Endothelial cell of umbilical vein (primary cell): ENCODE data around the gene ROBO2. TPM values are rescaled to one million over a fixed set of nuclear protein-coding genes. Genes with fewer than 3 reads are reported as not detected.

Experiments
- BruUV-seq: library from RNA; stranded (reverse); fragments of 400-500 nt; replicated peaks from 2 replicates; lab custom pipeline; 2021; lab: Mats Ljungman, UMichigan
- CTCF ChIA-PET: fragments of 300-600, 350-600 bp; sonication (Branson Sonifier 250); formaldehyde crosslinking; loops from one replicate; lab custom pipeline; 2021; ENCODE audit warnings: antibody characterized with exemption, inconsistent platforms; lab: Charles Lee
- POLR2A ChIA-PET: fragments of 300-600, 350-600 bp; sonication (Branson Sonifier 250); formaldehyde crosslinking; loops from one replicate; lab custom pipeline; 2021; ENCODE audit warnings: antibody characterized with exemption, inconsistent platforms; lab: Charles Lee
- DNase-seq: peaks from one replicate; pipeline ENCODE4 v3.0.0-alpha.2; 2011; ENCODE audit warnings: low read depth, low spot score
- FAIRE-seq: peaks from 2 replicates; lab custom pipeline; 2011; peaks lifted over from hg19 to GRCh38; lab: Jason Lieb, UNC
- H2AFZ ChIP-seq: 2 replicates; pipeline ENCODE4 v1.6.0; 2012; ENCODE audit warnings: low read depth, low read length, control low read depth, inconsistent platforms
- H3K27ac ChIP-seq: 2 replicates; pipeline ENCODE4 v1.5.1; 2011; ENCODE audit warnings: low read depth, mild to moderate bottlenecking, control low read depth, low read length, moderate library complexity; ENCODE audit not compliant: insufficient read depth
- H3K27me3 ChIP-seq, 2 experiments: 2 replicates each; pipeline versions ENCODE4 v1.6.0 to v1.6.1; 2011; ENCODE audit warnings: low read length in 2 of 2, mixed read lengths in 1 of 2; ENCODE audit not compliant: control insufficient read depth in 2 of 2, insufficient read depth in 2 of 2
- H3K36me3 ChIP-seq, 2 experiments: 2 replicates in 1 of 2; 3 replicates in 1 of 2; pipeline ENCODE4 v1.5.1; 2011; ENCODE audit warnings: low read length in 2 of 2, mild to moderate bottlenecking in 1 of 2, moderate library complexity in 1 of 2; ENCODE audit not compliant: control insufficient read depth in 2 of 2, insufficient read depth in 2 of 2; ENCODE audit errors: extremely low read depth in 1 of 2
- H3K4me1 ChIP-seq: 3 replicates; pipeline ENCODE4 v1.5.1; 2011; ENCODE audit warnings: mild to moderate bottlenecking, low read length; ENCODE audit not compliant: control insufficient read depth, insufficient read depth; ENCODE audit errors: extremely low read depth
- H3K4me2 ChIP-seq: 2 replicates; pipeline ENCODE4 v1.6.1; 2011; ENCODE audit warnings: low read length, control low read depth, mixed read lengths; ENCODE audit not compliant: insufficient read depth
- H3K4me3 ChIP-seq, 3 experiments: fragments of 200-600 bp in 1 of 3; sonication (generic), shearing (Covaris generic) in 1 of 3; replicated peaks in 1 of 3; 2 replicates each; pipeline ENCODE4 v1.5.1; 2011 to 2016; ENCODE audit warnings: control low read depth in 3 of 3, low read length in 3 of 3, mild to moderate bottlenecking in 2 of 3, inconsistent platforms in 1 of 3, low read depth in 1 of 3, moderate library complexity in 1 of 3; ENCODE audit not compliant: insufficient read depth in 1 of 3
- H3K79me2 ChIP-seq: 2 replicates; pipeline ENCODE4 v1.6.0; 2012; ENCODE audit warnings: low read length, inconsistent platforms; ENCODE audit not compliant: control insufficient read depth, insufficient read depth
- H3K9ac ChIP-seq: replicated peaks from 2 replicates; pipeline ENCODE3; 2011; ENCODE audit warnings: low read length, control low read depth; ENCODE audit not compliant: insufficient read depth; ENCODE audit errors: extremely low read depth
- H3K9me1 ChIP-seq: replicated peaks from 3 replicates; pipeline ENCODE4 v1.6.0; 2011; ENCODE audit warnings: mild to moderate bottlenecking, low read length; ENCODE audit not compliant: control insufficient read depth, insufficient read depth; ENCODE audit errors: extremely low read depth
- H3K9me3 ChIP-seq: replicated peaks from 2 replicates; pipeline ENCODE4 v1.5.1; 2012; ENCODE audit warnings: low read length, inconsistent platforms; ENCODE audit not compliant: control insufficient read depth, insufficient read depth
- H4K20me1 ChIP-seq: replicated peaks from 2 replicates; pipeline ENCODE3; 2011; ENCODE audit warnings: mild to moderate bottlenecking, low read length; ENCODE audit not compliant: control insufficient read depth, insufficient read depth; ENCODE audit errors: extremely low read depth
- CTCF ChIP-seq, 2 donors: IDR thresholded peaks; 1 replicate in 1 of 2; 2 replicates in 1 of 2; pipeline ENCODE4 v1.5.1; 2011; ENCODE audit warnings: low read length in 2 of 2, mild to moderate bottlenecking in 2 of 2, moderate library complexity in 2 of 2, control low read depth in 1 of 2, inconsistent platforms in 1 of 2, low read depth in 1 of 2; ENCODE audit not compliant: insufficient read depth in 1 of 2; ENCODE audit errors: extremely low read depth in 1 of 2
- EZH2 ChIP-seq: IDR thresholded peaks from 2 replicates; pipeline ENCODE4 v1.6.1; 2012; ENCODE audit warnings: borderline replicate concordance, low read depth, mild to moderate bottlenecking, moderate library complexity, low read length, inconsistent platforms; ENCODE audit not compliant: severe bottlenecking
- FOS ChIP-seq: IDR thresholded peaks from 2 replicates; pipeline ENCODE4 v1.6.1; 2011; ENCODE audit warnings: mild to moderate bottlenecking, low read length, moderate library complexity, borderline replicate concordance; ENCODE audit not compliant: insufficient read depth
- GATA2 ChIP-seq: IDR thresholded peaks from 2 replicates; pipeline ENCODE4 v1.7.0; 2011; ENCODE audit warnings: low read depth, mild to moderate bottlenecking, moderate library complexity, mixed read lengths, low read length; ENCODE audit not compliant: insufficient read length, insufficient read depth
- JUN ChIP-seq: IDR thresholded peaks from 2 replicates; pipeline ENCODE4 v1.6.1; 2011; ENCODE audit warnings: borderline replicate concordance, low read depth; ENCODE audit not compliant: insufficient read length, insufficient read depth
- MAX ChIP-seq: IDR thresholded peaks from 2 replicates; pipeline ENCODE4 v1.6.1; 2011; ENCODE audit not compliant: insufficient read depth, insufficient read length
- MYC ChIP-seq: IDR thresholded peaks from one replicate; pipeline ENCODE4 v1.6.1; 2011; ENCODE audit warnings: mild to moderate bottlenecking, low read depth, low read length
- POLR2A ChIP-seq: IDR thresholded peaks from 2 replicates; pipeline ENCODE4 v1.6.1; 2012; ENCODE audit warnings: low read depth, mild to moderate bottlenecking, control low read depth, low read length
- POLR2AphosphoS5 ChIP-seq: IDR thresholded peaks from 2 replicates; pipeline ENCODE4 v1.6.1; 2012; ENCODE audit warnings: low read depth, mild to moderate bottlenecking, control low read depth, low read length, moderate library complexity; ENCODE audit not compliant: insufficient read depth
- dilution Hi-C: fragments of 300-500 bp; cut with MboI; formaldehyde crosslinking; loops from one replicate; pipeline ENCODE4 v1.15.0; 2019; ENCODE audit warnings: low sequenced_read_pairs; ENCODE audit not compliant: extremely low pct_ligation_motif_present
- intact Hi-C: fragments of 100-400 bp; cut with micrococcal nuclease; formaldehyde crosslinking; loops from one replicate; pipeline ENCODE4 v1.10.0; 2022
- polyA plus RNA-seq, 4 experiments: library from polyadenylated mRNA; depleted of rRNA in 3 of 4; stranded (reverse) in 3 of 4; unstranded in 1 of 4; fragments of >200 nt; gene quantifications; 2 replicates each; pipeline versions ENCODE4 v1.2.1 to v1.2.3, GENCODE V29; 2011 to 2012; ENCODE audit warnings: missing spikeins in 1 of 4
- total RNA-seq: library from RNA; stranded (reverse); gene quantifications from 2 replicates; pipeline ENCODE4 v1.2.3, GENCODE V29; 2021

ROBO2 gene
- total and polyA plus RNA-seq, 2 donors (not counting 3 experiments of a cell fraction or from before 2014, with no cell fraction given) = not detected

DNA sequence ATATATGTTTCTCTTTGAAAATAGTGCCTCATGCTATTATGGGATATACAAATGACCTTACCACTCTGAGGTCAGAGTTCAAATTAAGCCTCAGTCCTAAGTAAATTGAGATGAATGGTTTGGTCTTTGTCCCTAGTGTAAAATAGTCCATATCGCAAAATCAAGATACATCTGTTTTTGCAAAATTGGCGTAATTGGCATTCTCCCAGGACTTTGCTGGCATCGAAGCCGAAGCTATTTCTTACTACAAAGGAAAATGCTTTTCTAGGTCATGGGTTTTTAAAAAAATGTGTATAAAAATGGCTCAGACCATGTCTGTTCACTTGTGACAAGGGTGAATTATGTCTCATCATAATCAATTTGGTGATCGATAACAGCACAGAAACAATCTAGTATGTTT is 25.9 kb downstream of the ROBO2 start:
- BruUV-seq = no TSS peak
- Histone ChIP-seq H4K20me1 (no peaks in the 10 kb centered on the region), H3K4me2 (no peak overlapping the region), H3K9me3 (no peaks in the 10 kb centered on the region), H3K4me3 (no peak overlapping the region), H3K9ac (no peak overlapping the region), H3K4me1 (no peaks in the 10 kb centered on the region), H3K9me1 (no peaks in the 10 kb centered on the region), H3K27ac (no peak overlapping the region), H2AFZ (no peak overlapping the region), H3K79me2 (no peaks in the 10 kb centered on the region), H3K36me3 (no peaks in the 10 kb centered on the region), H3K27me3 (no peaks in the 10 kb centered on the region)
- DNase-seq = no peak
- dilution Hi-C loops = no loop called here
- no peak for FAIRE-seq
- no peak for TF ChIP-seq MAX
- no peak for TF ChIP-seq CTCF (IDR thresholded peaks at IDR 0.05; ENCODE audit: extremely low read depth in 1 of 2, insufficient read depth in 1 of 2, low read depth in 1 of 2, low read length in 2 of 2)
- no peak for TF ChIP-seq POLR2A
- TF ChIP-seq FOS = no peak
- TF ChIP-seq POLR2AphosphoS5 = no peak
- TF ChIP-seq EZH2 = no peak
- TF ChIP-seq MYC = no peak
- no peak for TF ChIP-seq GATA2
- TF ChIP-seq JUN = no peak
- intact Hi-C loops = no loop called here
- CTCF ChIA-PET = no interaction called here
- POLR2A ChIA-PET = no interaction called here
